Activated T-cell treated with anti-CD3 and anti-CD28 coated beads, Interleukin-2, amount 50 U/mL, for 72 hours (primary cell): ENCODE data around the gene SNCB. TPM values are rescaled to one million over a fixed set of nuclear protein-coding genes. Genes with fewer than 3 reads are reported as not detected.
"Not testable (repeated sequence)": the region's sequence is repeated elsewhere in the genome, so short reads cannot be mapped to it uniquely, and the experiment has no call there.

Experiments
- ATAC-seq, 2 donors: fragments of 150-1000 bp; cut with Tn5 transposase; replicated peaks in 1 of 2; 2 replicates each; pipeline ENCODE4 v1.10.0; 2021; ENCODE audit warnings: moderate library complexity in 2 of 2, mild to moderate bottlenecking in 1 of 2
- DNase-seq, 2 donors: peaks; one replicate each; pipeline ENCODE4 v3.0.0; 2021 to 2022; ENCODE audit warnings: mixed read lengths in 1 of 2
- H3K27ac Mint-ChIP-seq: one replicate; pipeline ENCODE4 v1.8.0; 2022; ENCODE audit warnings: mild to moderate bottlenecking, moderate library complexity, mixed read lengths
- H3K27me3 Mint-ChIP-seq: one replicate; pipeline ENCODE4 v1.8.0; 2022; ENCODE audit warnings: low read depth, mixed read lengths
- H3K36me3 Mint-ChIP-seq, 2 donors: one replicate each; pipeline ENCODE4 v1.8.0; 2022; ENCODE audit warnings: mixed read lengths in 2 of 2, mild to moderate bottlenecking in 1 of 2; ENCODE audit not compliant: insufficient read depth in 2 of 2
- H3K4me1 Mint-ChIP-seq: one replicate; pipeline ENCODE4 v1.8.0; 2022; ENCODE audit warnings: low read depth, mixed read lengths
- H3K4me3 Mint-ChIP-seq, 2 donors: one replicate each; pipeline ENCODE4 v1.8.0; 2022; ENCODE audit warnings: mild to moderate bottlenecking in 2 of 2, mixed read lengths in 2 of 2, moderate library complexity in 2 of 2
- H3K9me3 Mint-ChIP-seq, 2 donors: one replicate each; pipeline ENCODE4 v1.8.0; 2022; ENCODE audit warnings: mixed read lengths in 2 of 2
- total RNA-seq, 2 donors: library from RNA; stranded (reverse); gene quantifications; one replicate each; pipeline ENCODE4 v1.2.3, GENCODE V29; 2022

SNCB gene
- total RNA-seq, 2 donors from 2014 or later = 0.81 TPM; not detected in 1

- H3K27ac Mint-ChIP-seq, H3K4me1 Mint-ChIP-seq, H3K9me3 Mint-ChIP-seq, DNase-seq, H3K27me3 Mint-ChIP-seq, ATAC-seq, H3K36me3 Mint-ChIP-seq, H3K4me3 Mint-ChIP-seq: not testable (repeated sequence)
Measured at GRCh38 chr5:176591667-176592066, 38.7 kb downstream of the SNCB start.

GRCh38 chr5:176590035-176590717 lies 40.2 kb downstream of the SNCB start:
- peaks cover 0 to 6% of the 10 kb centered on the region in 2 donors for H3K36me3 Mint-ChIP-seq

GRCh38 chr5:176589039-176589769 lies 41.1 kb downstream of the SNCB start:
- H3K4me1 Mint-ChIP-seq = no peaks in the 10 kb centered on the region
- H3K27me3 Mint-ChIP-seq = no peaks in the 10 kb centered on the region
- ATAC-seq (no peak), DNase-seq (no peak)
- H3K9me3 Mint-ChIP-seq = peaks cover 3 to 6% of the 10 kb centered on the region in 2 donors
- no peak overlapping the region for H3K4me3 Mint-ChIP-seq
- peaks cover 0 to 6% of the 10 kb centered on the region in 2 donors for H3K36me3 Mint-ChIP-seq
- H3K27ac Mint-ChIP-seq = no peak overlapping the region

More at GRCh38 chr5:176590035-176590717, 40.2 kb downstream of the SNCB start:
- Mint-ChIP-seq H3K9me3 (peaks cover 2 to 4% of the 10 kb centered on the region in 2 donors), H3K27ac (no peak overlapping the region), H3K4me3 (no peak overlapping the region), H3K4me1 (no peaks in the 10 kb centered on the region), H3K27me3 (no peaks in the 10 kb centered on the region)
- DNase-seq = no peak
- no peak for ATAC-seq

- peaks cover 3 to 6% of the 10 kb centered on the region in 2 donors for H3K9me3 Mint-ChIP-seq
- H3K27ac Mint-ChIP-seq = no peak overlapping the region
- H3K4me3 Mint-ChIP-seq = no peak overlapping the region
- no peaks in the 10 kb centered on the region for H3K27me3 Mint-ChIP-seq
- DNase-seq (no peak), ATAC-seq (no peak)
- H3K36me3 Mint-ChIP-seq = peaks cover 2 to 6% of the 10 kb centered on the region in 2 donors
- no peaks in the 10 kb centered on the region for H3K4me1 Mint-ChIP-seq
Measured at GRCh38 chr5:176588297-176588696, 42.0 kb downstream of the SNCB start.

- no peaks in the 10 kb centered on the region for H3K27me3 Mint-ChIP-seq
- ATAC-seq = no peak
- DNase-seq = no peak
- peaks cover 2 to 6% of the 10 kb centered on the region in 2 donors for H3K36me3 Mint-ChIP-seq
- H3K4me3 Mint-ChIP-seq = no peak overlapping the region
- H3K4me1 Mint-ChIP-seq = no peaks in the 10 kb centered on the region
- peaks cover 3 to 6% of the 10 kb centered on the region in 2 donors for H3K9me3 Mint-ChIP-seq
- no peak overlapping the region for H3K27ac Mint-ChIP-seq
Measured at GRCh38 chr5:176587398-176587797, 42.9 kb downstream of the SNCB start.

GRCh38 chr5:176583076-176583475 lies 47.3 kb downstream of the SNCB start:
- Mint-ChIP-seq H3K36me3 (peaks cover 2 to 6% of the 10 kb centered on the region in 2 donors), H3K27ac (no peak overlapping the region), H3K4me3 (no peak overlapping the region), H3K9me3 (peaks cover 3 to 6% of the 10 kb centered on the region in 2 donors), H3K27me3 (no peaks in the 10 kb centered on the region), H3K4me1 (no peaks in the 10 kb centered on the region)
- ATAC-seq = no peak
- DNase-seq = no peak

- Mint-ChIP-seq H3K36me3 (peaks cover 2 to 4% of the 10 kb centered on the region in 2 donors), H3K4me1 (no peaks in the 10 kb centered on the region), H3K4me3 (no peak overlapping the region), H3K27ac (no peak overlapping the region), H3K27me3 (no peaks in the 10 kb centered on the region), H3K9me3 (peaks cover 3 to 6% of the 10 kb centered on the region in 2 donors)
- ATAC-seq (no peak), DNase-seq (no peak)
Measured at GRCh38 chr5:176581361-176581760, 49.0 kb downstream of the SNCB start.

- H3K4me1 Mint-ChIP-seq = no peaks in the 10 kb centered on the region
- DNase-seq (no peak), ATAC-seq (no peak)
- no peak overlapping the region for H3K4me3 Mint-ChIP-seq
- no peaks in the 10 kb centered on the region for H3K27me3 Mint-ChIP-seq
- peaks cover 0 to 2% of the 10 kb centered on the region in 2 donors for H3K36me3 Mint-ChIP-seq
- H3K9me3 Mint-ChIP-seq = no peaks in the 10 kb centered on the region
- no peak overlapping the region for H3K27ac Mint-ChIP-seq
Measured at GRCh38 chr5:176579323-176579722, 51.0 kb downstream of the SNCB start.

- Mint-ChIP-seq H3K36me3 (no peaks in the 10 kb centered on the region), H3K9me3 (no peaks in the 10 kb centered on the region), H3K4me1 (no peaks in the 10 kb centered on the region), H3K27me3 (no peaks in the 10 kb centered on the region), H3K27ac (no peak overlapping the region), H3K4me3 (no peak overlapping the region)
- ATAC-seq (peak; percentile 40 to 43), DNase-seq (peak in 1 of 2 donors; percentile 49)
Measured at GRCh38 chr5:176578391-176578808, 51.9 kb downstream of the SNCB start.

GRCh38 chr5:176577312-176578176 lies 52.8 kb downstream of the SNCB start:
- Mint-ChIP-seq H3K4me3 (no peak overlapping the region), H3K27me3 (peaks cover 7% of the 10 kb centered on the region), H3K9me3 (no peaks in the 10 kb centered on the region), H3K4me1 (no peaks in the 10 kb centered on the region), H3K36me3 (no peaks in the 10 kb centered on the region), H3K27ac (no peak overlapping the region)
- ATAC-seq = no peak
- DNase-seq = no peak

GRCh38 chr5:176575488-176576422 lies 54.6 kb downstream of the SNCB start:
- H3K4me3 Mint-ChIP-seq = no peak overlapping the region
- H3K27me3 Mint-ChIP-seq = peaks cover 11% of the 10 kb centered on the region
- no peaks in the 10 kb centered on the region for H3K9me3 Mint-ChIP-seq
- H3K36me3 Mint-ChIP-seq = no peaks in the 10 kb centered on the region
- ATAC-seq = no peak
- no peak overlapping the region for H3K27ac Mint-ChIP-seq
- H3K4me1 Mint-ChIP-seq = no peaks in the 10 kb centered on the region
- no peak for DNase-seq

GRCh38 chr5:176575066-176575465 lies 55.3 kb downstream of the SNCB start:
- Mint-ChIP-seq H3K9me3 (no peaks in the 10 kb centered on the region), H3K4me1 (no peaks in the 10 kb centered on the region), H3K4me3 (no peak overlapping the region), H3K36me3 (no peaks in the 10 kb centered on the region), H3K27ac (no peak overlapping the region), H3K27me3 (peaks cover 11% of the 10 kb centered on the region)
- ATAC-seq = no peak
- DNase-seq = no peak
